Upper lobe of left lung (tissue), 4 donors: ENCODE measurements around the gene EPX.

Experiments used
- CTCF ChIP-seq, 6 experiments: fragments of 450-650 bp in 4 of 6; fragments of 200-600 bp in 2 of 6; sonication (generic) in 2 of 6; IDR thresholded peaks; one replicate each; pipeline ENCODE4 v1.5.1; 2016 to 2019; ENCODE audit warnings: antibody characterized with exemption in 6 of 6
- POLR2A ChIP-seq, 4 donors: fragments of 450-650 bp; IDR thresholded peaks; one replicate each; pipeline ENCODE4 v1.5.1; 2016 to 2017; ENCODE audit warnings: antibody characterized with exemption in 4 of 4, mild to moderate bottlenecking in 2 of 4

GRCh38 chr17:58246104-58246740 lies 53.7 kb downstream of the EPX start:
- TF ChIP-seq CTCF (IDR thresholded peaks at IDR 0.05) (no peak), POLR2A (IDR thresholded peaks at IDR 0.05) (no peak)
